ENCODE results near the gene IQSEC1.

IQSEC1 gene

DNA sequence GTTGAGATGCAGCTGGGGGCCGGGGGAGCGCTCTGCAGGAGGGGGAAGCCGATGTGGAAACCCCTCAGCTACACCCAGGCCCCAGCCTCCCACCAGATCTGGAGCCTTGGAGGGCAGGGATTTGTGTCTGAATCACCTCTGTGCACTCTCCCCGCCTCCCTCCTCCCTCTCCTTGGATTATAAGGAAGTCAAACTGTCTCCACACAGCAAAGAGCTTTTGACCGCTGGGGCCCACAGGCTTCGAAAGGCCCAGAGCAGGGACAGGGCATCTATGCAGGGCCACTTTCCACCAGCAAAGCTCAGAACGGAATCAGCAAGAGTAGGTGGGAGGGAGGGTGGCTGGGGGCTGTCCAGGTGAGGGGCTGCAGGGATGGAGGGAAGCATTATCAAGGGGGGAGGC is 68.9 kb downstream of the IQSEC1 start:
- TF ChIP-seq, protein P1, sequence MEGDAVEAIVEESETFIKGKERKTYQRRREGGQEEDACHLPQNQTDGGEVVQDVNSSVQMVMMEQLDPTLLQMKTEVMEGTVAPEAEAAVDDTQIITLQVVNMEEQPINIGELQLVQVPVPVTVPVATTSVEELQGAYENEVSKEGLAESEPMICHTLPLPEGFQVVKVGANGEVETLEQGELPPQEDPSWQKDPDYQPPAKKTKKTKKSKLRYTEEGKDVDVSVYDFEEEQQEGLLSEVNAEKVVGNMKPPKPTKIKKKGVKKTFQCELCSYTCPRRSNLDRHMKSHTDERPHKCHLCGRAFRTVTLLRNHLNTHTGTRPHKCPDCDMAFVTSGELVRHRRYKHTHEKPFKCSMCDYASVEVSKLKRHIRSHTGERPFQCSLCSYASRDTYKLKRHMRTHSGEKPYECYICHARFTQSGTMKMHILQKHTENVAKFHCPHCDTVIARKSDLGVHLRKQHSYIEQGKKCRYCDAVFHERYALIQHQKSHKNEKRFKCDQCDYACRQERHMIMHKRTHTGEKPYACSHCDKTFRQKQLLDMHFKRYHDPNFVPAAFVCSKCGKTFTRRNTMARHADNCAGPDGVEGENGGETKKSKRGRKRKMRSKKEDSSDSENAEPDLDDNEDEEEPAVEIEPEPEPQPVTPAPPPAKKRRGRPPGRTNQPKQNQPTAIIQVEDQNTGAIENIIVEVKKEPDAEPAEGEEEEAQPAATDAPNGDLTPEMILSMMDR (conservative IDR thresholded peaks at IDR 0.05; ENCODE audit: control insufficient read depth, insufficient read depth, low read depth, low read length), result no peak
- no peak for DNase-seq (ENCODE audit: low read depth)
- no peak overlapping the region for H3K4me3 ChIP-seq (ENCODE audit: control insufficient read depth, low read depth, low read length)

DNA sequence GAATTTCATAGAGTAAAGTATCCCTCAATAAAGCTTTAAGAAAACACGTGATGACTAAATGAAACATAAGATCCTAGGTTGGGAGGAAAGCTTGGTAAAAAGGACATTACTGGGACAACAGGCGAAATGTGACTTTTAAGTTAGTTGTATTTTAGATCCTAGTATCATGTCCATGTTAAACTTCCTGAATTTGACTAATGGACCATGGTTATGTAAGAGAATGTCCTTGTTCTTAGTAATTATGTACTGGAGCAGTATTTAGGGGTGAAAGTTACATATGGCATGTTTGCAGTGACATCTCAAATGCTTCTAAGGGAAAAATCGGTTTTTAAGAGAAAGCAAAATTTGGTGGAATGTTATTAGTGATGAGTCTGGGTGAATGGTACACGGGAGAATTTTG is 69.6 kb downstream of the IQSEC1 start:
- TF ChIP-seq, protein P1 (conservative IDR thresholded peaks at IDR 0.05; ENCODE audit: control insufficient read depth, insufficient read depth, low read depth, low read length), result no peak
- no peak for DNase-seq (ENCODE audit: low read depth)
- no peak overlapping the region for H3K4me3 ChIP-seq (ENCODE audit: control insufficient read depth, low read depth, low read length)

DNA sequence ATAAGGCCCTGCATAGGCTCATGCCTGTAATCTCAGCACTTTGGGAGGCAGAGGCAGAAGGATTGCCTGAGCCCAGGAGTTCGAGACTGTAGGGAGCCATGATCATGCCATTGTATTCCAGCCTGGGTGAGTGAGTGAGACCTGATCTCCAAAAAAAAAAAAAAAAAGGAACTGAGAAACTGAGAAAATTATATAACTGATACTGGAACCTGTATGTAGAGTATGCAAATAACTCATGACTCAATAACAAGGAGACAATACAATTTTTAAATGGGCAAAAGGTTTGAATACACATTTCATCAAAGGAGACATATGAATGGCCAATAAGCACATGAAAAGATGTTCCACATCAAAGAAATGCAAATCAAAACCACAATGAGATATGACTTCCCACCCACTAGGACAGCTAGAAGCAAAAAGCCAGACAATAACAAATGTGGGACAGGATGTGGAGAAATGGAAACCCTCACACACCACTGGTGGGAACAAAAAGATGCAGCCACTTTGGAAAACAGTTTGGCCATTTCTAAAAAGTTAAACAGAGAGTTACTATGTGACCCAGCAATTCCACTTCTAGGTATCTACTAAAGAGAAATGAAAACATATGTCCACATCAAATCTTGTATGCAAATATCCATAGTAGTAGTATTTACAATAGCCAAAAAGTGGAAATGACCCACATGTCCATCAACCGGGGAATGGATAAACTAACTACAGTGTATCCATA is 70.7 kb downstream of the IQSEC1 start:
- TF ChIP-seq, protein P1 (conservative IDR thresholded peaks at IDR 0.05; ENCODE audit: control insufficient read depth, insufficient read depth, low read depth, low read length), result no peak
- DNase-seq (ENCODE audit: low read depth), result no peak
- no peak overlapping the region for H3K4me3 ChIP-seq (ENCODE audit: control insufficient read depth, low read depth, low read length)

DNA sequence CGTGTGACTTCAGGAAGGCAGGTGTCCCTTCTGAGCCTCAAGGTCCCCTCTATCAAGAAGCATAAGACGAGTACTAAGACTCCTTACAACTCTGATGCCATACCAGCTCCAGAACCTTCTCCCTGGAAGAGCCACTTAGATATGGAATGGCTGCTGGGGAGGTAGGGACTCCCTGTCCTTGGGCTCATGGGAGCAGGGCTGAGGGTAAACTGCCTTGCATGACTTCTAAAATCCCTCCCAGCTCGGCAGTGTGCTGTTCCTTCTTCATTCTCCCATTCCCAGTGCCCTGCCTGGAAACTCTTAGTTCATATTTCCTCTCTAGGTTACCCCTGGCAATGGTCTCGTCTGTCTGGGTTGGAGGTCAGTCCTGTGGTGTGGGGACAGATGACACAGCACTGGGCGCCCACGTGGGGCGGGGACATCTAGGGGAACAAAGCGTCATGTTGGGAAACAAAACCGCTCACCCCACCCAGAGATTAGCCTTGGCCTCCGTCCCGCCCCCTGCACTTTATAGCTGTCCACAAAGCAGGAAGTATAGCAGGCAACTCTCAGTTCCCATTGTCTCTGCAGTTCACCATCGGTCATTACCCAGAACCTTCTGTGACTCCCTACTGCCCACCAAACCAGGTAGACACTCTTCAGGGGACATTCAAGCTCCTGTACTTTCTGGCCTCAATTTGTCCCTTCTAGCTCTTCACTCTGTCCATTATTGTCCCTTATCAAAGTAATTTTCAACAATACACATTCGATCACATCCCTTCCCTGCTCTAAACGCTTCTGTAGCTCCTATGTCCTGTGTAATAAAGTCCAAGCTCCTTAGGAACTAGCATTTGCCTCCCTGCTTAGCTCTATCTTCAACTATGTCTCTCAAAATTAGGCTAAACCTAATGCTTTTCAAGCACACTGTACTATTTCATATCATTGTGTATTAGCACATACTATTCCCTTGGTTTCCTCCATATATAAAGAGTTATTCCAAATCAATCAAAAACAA is 73.8 kb downstream of the IQSEC1 start:
- H3K4me3 ChIP-seq (ENCODE audit: control insufficient read depth, low read depth, low read length), result no peak overlapping the region
- TF ChIP-seq, protein P1 (conservative IDR thresholded peaks at IDR 0.05; ENCODE audit: control insufficient read depth, insufficient read depth, low read depth, low read length), result no peak
- DNase-seq (ENCODE audit: low read depth), result peak; percentile 30

DNA sequence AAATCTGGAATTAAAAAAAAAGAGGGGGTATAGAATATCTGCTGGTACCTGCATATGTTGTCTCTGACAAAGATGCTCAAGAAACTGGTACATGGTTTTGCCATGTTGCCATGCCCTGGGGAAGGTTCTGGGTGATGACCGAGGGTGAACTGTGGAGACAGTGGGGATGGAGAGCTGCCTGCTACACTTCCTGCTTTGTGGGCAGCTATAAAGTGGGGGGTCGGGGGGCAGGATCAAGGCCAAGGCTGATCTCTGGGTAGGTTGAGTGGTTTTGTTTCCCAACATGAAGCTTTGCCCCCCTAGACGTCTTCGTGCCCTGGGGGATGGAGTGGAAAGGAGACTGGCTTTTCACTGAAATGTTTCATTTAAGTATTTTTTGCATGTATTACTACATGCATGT is 74.6 kb downstream of the IQSEC1 start:
- no peak overlapping the region for H3K4me3 ChIP-seq (ENCODE audit: control insufficient read depth, low read depth, low read length)
- TF ChIP-seq, protein P1 (conservative IDR thresholded peaks at IDR 0.05; ENCODE audit: control insufficient read depth, insufficient read depth, low read depth, low read length), result no peak
- DNase-seq (ENCODE audit: low read depth), result no peak

DNA sequence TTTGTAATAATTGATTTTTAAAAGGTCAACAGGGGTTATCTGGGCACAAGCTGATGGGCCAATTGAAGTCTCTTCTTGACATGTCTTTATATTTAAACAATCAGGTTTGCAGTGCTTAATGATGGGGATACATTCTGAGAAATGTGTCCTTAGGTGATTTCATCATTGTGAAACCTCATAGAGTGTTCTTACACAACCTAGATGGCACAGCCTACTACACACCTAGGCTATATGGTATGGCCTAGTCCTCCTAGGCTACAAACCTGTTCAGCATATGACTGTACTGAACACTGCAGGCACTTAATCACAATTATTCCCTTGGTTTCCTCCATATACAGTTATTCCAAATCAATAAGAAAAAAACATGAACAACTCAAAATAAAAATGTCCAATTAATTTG is 75.8 kb downstream of the IQSEC1 start:
- TF ChIP-seq, protein P1 (conservative IDR thresholded peaks at IDR 0.05; ENCODE audit: control insufficient read depth, insufficient read depth, low read depth, low read length), result no peak
- no peak overlapping the region for H3K4me3 ChIP-seq (ENCODE audit: control insufficient read depth, low read depth, low read length)
- DNase-seq (ENCODE audit: low read depth), result no peak

All from fibroblast of mammary gland (primary cell).